NCI-H128 (cell line): ENCODE data around the gene WDR1.

Experiments
- DNase-seq: peaks from one replicate; lab custom pipeline; 2025; ENCODE audit not compliant: unreplicated experiment; lab: John Stamatoyannopoulos, UW

The WDR1 gene

DNA sequence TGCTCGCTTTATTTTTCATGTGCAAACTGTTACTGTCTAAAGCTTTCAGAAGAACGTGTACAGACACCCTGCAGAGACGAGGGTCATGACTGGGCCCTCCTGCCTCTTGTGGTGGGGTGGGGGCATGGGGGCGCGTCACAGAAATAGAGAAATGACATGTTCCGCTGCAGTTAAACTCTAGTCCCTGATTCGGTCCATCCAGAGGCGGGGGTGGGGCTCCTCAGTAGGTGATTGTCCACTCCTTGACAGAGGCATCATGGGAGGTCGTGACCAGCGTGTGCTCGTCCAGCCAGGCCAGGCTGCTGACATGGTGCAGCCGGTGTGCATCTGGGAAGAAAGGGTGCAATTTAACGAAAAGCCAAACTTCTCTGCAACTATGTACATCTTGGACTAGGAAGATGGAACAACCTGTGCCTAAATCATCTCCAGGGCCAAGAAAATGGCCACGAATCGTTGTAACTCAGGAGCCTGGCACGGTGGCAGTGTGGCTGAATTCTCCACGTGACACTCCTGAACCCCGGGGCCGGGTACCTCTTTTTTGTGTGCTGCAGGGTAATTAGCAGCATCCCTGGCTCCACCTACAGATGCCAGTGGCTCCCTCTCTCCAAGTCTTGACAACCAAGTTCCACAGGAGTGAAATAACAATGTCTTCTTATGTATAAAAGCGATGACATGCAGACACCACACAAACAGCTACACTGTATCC, 41.3 kb downstream of the WDR1 start:
- no peak for DNase-seq

DNA sequence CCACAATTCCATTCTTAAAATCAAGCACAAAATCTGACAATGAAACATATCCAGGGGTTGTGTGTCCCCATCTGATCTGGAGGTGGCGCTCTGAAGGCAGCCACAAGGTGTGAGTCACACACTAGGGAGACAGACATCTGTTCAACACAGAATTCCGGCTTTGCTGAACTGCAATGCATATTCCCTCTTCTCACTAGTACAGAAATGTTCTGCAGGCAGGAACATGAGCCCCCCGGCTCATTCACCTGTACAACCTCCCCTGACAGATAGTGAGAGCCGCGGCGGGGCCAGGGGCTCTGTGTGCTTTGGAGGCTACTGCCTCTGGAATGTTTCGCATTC, 41.9 kb downstream of the WDR1 start:
- DNase-seq = no peak

DNA sequence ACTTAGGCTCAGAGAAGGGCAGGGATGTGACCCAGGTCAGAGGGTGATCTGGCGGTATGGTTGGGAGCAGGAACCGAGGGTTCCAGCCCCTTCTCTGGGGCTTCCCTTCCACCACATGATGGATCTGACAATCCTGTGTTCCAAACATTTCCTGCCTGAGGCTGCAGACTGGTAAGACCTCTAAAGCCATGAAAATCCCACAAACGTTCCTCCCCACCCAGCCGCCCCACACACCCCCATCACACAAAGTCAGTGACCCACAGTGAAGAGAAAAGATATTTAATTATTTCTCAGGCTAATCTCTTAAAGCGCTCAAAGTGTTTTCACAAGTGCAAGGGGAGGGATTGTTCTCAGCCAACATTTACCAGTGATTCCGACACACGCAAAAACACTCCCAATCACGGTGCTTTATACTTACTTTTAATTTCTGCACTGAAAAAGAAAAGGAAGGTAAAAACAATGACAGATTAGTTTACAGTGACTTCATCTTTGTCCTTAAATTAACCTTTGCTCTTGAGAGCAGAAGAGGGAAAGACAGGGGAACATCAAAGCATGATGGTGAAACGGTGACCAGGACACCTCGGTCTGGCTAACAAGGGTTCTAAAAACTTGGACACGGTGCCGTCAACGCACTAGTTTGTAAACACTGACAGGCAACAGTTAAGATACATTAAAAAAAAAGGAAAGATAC, 42.4 kb downstream of the WDR1 start:
- no peak for DNase-seq

DNA sequence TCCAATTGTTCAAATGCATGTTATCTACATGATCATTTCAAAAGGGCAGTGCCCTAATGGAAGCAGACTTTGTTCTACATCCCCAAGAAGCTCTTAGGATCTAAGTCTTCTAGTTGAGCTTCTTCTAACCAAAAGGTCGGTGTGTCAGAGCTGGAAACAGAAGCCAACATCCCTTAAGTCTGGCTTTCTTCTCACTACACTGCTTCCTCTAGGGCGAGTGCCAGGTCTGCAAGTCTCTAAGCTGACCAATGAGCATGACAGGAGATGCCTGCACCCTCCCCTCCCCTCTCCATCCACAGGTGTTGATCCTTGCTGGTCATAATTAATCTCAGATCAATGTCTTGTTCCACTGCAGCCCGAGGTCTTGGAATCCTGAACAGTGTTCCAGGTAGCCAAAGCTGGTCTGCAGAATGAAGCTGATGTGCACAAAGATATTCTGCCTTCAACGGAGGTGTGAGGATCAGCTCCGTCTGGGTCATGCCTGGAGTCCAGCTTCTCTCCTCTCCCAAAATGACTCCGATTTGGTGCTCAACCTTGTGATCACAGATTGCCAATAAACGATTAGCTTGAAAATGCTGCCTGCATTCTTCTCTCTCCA, 44.1 kb downstream of the WDR1 start:
- DNase-seq = no peak

DNA sequence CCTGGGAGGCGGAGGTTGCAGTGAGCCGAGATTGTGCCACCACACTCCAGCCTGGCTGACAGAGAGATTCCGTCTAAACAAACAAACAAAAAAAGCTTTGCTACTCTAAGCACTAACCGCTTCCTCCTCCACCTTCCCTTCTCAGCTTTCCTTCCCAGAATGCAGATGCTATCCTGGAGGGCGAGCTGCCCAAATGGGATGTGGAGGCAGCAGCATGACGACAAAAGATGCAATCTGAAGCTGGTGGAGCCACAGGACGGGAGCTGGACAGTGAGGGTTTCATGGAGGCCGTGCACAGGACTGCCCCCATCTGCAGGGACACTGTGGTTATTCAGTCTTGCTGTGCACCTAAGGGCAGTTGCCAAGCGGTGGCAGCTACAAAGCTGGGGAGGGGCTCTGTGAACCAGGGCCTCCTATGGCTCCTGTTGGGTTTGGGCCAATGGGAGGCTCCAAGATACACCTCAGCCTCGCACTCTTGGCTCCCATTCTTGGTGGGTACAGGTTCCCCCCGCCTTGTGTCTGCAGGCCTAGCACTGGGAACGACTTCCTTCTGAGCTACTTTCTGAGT, 47.4 kb downstream of the WDR1 start:
- DNase-seq = no peak

DNA sequence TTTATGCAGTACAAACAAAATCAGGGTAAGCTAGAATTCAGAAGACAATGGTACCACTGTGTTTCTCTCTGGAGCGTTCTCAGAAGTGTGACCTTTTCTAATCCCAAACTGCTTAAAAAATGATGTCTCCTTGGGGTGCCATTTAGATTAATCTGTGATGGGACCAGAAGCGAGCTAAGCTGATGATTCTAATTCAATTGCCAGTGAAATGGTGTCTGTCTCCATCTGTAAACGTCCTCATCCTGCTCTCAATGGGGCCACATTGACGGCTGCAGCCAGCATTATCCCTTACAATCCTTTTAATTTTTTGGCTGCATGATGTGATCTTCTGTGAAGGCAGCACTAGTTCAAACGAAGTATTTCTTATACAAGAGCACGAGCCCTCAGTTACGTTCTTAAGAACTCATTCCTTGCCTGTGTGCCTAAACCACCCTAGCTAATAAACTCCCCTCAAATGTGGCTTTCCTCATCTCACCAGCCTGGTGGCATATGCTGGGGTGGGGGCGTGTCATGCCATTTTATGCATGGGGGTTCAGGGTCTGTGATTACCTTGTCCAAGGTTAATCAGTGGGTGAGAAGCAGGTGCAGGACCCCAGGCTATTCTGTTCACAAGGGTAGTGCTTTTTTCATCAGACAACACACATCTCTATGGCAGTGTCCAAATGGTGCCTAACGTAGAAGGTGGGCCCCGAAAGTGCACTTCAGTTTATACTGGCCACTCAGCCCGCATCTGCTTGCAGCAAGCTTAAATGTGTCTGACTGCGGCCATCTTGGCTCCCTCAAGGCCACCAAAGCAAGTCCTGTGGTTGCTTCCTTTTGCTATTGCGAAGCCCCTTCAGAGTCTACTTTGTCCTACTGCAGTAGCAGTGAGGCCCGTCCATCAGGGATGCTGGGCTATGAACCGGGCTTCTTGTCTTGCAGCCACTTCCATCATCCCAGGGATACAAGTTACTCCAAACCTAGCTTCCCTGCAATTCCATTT, 49.6 kb downstream of the WDR1 start:
- no peak for DNase-seq

DNA sequence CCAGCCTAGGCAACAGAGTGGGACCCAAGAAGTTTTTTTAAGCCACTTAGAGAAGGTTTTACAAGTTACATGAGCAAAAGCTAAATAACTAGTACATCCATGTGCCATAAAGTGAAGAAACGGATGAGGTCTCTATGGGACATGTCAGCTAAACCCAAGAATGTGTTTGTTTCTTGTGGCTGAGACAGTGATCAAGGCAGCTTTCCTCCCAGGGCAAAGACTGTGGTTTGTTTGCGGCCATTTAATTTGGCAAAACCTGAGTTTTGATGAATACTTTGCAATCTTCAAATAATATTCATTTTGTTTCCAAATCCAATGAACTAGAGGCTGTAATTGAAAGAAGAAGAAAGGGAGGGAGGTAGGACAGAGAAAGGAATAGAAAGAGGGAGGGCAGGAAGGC, 50.4 kb downstream of the WDR1 start:
- DNase-seq = no peak

DNA sequence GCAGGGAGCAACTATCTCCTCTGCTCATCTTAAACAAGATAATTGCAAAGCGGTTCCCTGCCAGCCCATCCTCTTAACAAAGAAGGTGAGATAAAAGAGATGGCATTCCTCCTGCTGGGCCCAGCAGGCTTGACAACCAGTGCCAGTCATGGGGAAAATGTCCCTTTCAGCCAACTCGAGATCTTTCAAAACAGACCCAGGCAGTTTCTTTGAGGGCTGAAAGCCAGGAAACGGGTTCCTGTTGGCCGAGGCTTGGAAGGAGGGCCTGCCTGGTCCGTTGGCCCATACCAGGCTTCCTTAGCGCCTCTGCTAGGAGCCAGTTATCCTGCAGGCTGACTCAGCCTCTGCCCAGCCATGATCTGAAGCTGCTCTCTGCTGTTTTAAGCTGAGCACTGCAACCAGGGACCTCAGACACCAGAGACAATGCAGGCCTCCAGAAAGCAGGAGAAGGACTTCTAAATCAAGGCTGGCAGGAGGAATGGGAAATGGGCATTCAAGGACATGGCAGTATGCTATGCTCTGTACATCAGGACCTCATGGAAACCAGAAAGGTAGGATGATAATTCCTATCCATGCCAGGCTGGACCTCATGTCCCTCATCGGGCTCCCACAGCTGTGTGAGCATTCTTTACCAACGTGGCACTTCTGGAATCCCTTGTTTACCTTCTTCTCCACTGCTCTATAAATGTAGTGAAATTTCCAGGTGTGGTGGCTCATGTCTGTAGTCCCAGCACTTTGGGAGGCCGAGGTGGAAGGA, 52.9 kb downstream of the WDR1 start:
- no peak for DNase-seq

DNA sequence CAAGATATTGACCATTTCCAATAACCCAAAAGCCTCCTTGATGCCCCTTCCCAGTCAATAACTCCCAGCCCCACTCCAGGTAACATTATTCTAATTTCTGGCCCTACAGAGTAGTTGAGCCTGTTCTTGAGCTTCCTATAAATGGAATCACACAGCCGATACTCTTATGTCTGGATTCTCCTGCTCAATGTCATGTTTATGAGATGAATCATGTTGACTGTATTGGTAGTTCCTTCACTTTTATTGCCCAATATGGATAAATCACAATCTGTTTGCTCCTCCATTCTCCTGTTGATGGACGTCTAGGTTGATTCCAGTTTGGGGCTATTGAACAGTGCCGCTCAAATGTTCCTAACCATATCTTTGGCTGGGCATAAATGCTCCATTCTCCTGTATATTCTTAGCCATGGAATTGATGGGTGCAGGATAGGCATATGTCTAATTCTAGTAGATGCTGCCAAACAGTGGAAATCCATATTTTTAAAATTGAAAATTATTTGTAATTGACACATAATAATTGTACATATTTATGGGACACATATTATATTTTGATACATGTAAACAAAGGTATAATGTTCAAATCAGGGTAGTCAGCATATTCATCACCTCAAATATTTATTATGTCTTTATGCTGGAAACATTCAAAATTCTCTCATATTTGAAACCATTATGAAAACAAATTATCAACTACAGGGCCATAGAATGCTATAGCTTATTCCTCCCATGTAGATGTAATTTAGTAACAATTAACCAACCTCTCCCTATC, 54.8 kb downstream of the WDR1 start:
- no peak for DNase-seq

DNA sequence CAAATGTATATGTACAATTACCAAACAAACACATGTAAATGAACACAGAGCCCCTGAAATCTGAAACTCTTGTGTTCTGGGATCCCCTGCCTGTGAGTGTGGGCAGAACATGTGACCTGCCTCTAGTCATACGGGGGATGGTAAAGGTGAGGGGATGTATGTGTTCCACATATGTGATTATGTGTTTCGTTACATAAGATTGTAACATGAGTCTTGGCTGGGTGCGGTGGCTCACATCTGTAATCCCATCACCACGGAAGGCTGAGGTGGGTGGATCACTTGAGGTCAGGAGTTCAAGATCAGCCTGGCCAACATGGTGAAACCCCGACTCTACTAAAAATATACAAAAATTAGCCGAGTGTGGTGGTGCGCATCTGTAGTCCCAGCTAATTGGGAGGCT, 58.2 kb downstream of the WDR1 start:
- no peak for DNase-seq

DNA sequence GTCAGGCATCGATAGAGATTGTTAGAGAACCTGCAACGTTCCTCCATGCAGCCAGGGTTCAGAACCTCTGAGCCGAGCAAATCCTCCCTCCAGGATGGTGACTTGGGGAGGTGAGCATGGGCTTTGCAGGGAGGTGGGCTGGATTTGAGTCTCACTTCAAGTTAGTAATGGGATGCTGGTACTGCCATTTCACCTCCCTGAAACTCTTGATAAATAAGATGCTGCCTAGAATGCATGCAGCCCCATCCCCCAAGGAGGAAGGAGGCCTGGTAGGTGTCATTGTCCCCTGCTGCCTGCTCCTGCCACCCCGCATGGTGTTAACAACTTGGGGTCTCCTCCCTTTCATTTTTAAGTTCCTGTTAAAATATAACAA, 59.6 kb downstream of the WDR1 start:
- DNase-seq = no peak

DNA sequence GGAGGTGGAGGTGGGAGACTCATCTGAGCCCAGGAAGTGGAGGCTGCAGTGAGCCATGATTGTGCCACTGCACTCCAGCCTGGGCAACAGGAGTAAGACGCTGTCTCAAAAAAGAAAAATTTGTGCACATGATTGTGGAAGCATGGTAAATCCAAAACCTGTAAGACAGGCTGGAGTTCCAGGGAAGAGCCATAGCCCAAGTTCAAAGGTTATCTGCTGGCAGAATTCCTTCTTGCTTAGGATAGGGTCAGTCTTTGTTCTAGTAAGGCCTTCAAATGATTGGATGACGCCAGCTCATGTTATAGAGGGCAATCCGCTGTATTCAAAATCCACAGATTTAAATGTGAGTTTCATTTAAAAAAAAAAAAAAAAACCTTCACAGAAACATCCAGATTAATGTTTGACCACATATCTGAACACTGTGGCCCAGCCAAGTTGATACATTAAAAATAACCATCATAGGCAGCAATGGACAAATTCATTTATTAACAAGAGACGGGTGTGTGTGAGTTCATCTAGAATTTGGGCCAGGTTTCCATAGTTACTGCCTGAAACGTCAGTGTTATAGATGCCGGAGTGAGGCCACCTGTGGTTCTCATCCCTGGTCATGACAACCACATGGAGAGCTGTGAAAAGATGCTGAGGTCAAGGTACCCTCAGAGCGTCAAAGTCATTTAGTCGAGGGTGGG, 60.1 kb downstream of the WDR1 start:
- no peak for DNase-seq

DNA sequence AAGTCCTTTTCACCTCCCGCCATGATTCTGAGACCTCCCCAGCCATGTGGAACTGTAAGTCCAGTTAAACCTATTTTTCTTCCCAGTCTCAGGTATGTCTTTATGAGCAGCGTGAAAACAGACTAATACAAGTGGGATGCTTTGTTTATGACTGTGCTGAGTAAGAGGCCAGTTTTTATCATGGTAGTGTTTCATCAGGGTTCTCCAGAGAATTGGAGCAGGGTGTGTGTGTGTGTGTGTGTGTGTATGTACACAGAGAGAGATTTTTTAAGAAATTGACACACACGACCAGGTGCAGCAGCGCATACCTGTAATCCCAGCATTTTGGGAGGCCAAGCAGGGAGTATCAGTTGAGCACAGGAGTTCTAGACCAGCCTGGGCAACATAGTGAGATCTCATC, 60.7 kb downstream of the WDR1 start:
- DNase-seq = no peak

DNA sequence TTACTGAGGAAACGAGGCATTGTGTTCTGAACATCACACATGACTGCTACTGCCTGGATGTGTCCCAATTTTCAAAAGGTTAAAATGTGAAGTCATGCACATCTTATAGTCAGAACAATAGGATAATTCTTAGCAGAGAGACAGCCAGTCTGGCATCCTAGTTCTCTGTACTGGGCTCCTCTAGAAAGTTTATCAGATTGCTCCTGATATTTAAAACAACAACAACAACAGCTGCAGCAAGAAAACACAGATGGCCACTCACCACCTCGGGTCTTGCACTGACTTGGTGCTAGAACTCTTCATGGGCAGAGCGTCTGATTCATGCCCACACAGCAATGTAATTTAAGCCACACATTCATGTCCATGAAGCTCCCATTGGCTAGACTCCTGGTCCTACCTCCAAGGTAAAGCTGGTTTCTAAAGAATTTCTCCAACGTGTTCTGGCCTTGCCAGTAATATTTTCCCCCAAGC, 62.0 kb downstream of the WDR1 start:
- DNase-seq = no peak

DNA sequence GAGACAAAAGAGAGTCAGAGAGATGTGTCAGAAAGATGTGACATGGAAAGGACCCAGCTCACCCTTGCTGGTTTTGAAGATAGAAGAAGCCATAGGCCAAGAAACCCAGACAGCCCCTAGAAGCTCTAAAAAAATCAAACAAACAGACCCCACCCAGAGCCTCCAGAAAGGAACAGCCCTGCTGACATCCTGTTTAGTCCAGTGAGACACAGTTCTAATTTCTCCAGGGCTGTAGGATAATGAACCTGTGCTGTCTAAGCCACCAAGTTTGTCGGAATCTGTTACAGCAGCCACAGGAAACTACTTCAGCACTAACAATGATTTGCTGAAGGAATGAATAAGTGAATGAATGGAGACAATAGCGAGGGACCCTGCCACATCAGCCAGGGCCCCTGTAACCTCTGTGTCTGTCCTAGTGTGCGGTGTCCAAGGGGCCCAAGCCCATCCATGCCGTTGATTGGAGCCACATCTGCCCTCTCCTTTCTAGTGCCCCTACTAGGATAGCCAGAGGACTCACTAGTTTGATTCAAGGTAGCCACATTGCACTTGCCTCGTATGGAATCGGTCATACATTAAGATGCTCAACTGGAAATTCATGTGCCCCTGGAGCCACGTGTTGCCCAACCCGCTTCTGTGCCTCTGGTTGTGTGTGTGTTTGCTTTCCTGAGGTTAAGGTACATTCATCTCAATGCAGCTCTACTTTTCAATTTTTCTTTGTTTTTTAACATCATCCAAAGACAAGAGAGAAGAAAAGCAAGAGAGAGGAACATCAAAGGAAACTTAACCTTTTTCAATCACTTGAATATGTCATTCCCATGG, 62.8 kb downstream of the WDR1 start:
- no peak for DNase-seq

DNA sequence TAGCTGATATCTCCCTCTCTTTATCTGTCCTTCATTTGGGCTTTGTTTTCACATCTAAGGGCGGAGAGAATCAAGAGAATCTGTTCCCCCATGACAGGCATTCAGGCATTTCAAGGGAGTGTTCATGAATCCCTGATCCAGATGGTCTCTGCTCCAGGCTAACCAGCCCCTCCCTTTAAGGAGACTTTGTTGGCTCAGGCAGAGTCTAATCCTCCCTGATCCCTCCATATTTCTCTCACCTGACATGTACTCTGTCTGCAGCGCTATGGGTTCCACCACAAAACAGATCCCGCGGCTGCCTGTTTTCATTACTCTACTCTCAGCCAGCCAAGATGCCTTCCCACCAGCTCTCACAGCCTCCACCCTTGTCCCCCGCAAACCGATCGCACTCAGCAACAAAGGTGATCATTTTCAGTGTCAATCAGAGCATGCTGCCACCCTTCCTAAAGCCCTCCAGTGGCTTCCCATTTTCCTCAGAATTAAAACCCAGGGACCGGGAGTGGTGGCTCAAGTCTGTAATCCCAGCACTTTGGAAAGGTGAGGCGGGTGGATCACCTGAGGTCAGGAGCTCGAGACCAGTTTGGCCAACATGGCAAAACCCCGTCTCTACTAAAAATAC, 65.0 kb downstream of the WDR1 start:
- DNase-seq = no peak

DNA sequence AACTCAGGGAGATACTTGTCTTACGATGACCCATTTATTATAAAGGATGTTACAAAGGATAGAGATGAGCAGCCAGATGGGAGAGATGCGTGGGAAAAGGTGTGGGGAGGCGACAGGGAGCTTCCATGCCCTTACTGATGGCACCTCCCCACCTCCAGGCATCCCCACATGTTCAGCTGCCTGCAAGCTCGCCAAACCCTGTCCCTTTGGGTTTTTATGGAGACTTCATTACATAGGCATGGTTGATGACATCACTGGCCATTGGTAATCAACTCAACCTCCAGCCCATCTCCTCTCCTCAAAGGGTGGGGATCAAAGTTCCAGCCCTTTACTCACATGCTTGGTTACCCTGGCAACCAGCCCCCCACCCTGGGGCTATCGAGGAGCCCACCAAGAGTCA, 65.9 kb downstream of the WDR1 start:
- DNase-seq = no peak

DNA sequence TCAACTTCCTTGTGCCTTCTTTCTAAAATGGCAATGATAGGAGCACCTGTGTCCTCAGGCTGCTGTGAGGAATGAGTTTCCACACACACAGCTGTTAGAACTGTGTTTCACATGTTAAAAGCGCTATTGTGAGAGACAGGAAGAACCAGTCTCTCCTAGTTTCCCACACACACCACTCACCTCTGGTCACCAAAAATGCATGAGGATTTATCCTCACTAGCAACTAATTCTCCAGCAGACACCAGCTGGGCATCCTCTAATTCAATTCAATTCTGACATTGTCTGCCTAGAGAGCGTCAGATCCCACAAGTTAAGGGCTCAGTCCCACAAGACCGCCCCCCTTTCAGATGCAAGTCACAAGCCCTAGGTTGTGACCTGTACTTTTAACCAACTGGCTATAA, 66.3 kb downstream of the WDR1 start:
- no peak for DNase-seq
